HG03095 (cell line): ENCODE data around the gene SMIM1.
"Not testable (repeated sequence)": the region's sequence is repeated elsewhere in the genome, so short reads cannot be mapped to it uniquely, and the experiment has no call there.

Source experiments
- ATAC-seq: cut with Tn5 transposase; IDR thresholded peaks from one replicate; pipeline ENCODE4 v1.9.1; 2021; ENCODE audit warnings: moderate library complexity; ENCODE audit not compliant: unreplicated experiment

SMIM1 gene

GRCh38 chr1:3789421-3790300, 17.1 kb downstream of the SMIM1 start:
- ATAC-seq = no peak

DNA sequence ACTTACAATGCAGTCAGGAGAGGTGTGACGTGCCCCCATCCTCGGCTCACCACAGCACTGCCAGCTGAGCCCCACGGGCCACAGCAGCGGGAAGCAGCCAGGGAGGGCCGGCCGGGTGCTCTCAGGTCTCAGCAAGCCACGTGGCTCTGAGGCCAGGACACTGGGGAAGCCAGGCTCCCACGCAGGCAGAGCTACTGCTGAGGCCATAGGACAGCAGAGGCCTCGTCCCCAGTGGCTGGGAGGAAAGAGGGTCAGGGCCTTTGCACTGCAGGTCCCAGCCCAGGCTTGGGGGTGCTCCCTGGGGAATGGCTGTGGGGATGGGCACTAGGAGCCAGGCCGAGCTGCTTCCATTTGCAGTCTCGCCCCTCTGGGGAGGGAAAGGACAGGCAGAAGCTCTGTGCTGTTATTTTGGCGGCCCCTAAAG, 18.0 kb downstream of the SMIM1 start:
- ATAC-seq = no peak

DNA sequence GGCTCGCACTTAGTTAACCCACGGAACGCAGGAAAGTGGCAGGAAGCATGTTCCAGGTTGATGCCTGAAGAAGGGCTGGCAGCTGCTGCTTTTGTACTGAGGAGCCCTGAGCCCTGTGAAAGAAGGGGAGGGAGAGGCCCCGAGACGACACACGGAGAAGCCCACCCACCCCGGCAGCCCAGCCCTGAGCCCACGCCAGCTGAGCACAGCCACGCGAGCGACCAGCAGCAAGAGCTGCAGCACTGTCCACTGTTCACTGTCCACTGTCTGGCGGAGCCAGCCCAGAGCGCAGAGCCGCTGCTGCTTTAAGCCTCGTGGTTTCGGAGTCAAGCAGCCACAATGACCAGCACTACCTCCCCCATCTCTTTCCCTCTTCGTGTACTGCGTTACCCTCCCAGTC, 18.4 kb downstream of the SMIM1 start:
- ATAC-seq = no peak

DNA sequence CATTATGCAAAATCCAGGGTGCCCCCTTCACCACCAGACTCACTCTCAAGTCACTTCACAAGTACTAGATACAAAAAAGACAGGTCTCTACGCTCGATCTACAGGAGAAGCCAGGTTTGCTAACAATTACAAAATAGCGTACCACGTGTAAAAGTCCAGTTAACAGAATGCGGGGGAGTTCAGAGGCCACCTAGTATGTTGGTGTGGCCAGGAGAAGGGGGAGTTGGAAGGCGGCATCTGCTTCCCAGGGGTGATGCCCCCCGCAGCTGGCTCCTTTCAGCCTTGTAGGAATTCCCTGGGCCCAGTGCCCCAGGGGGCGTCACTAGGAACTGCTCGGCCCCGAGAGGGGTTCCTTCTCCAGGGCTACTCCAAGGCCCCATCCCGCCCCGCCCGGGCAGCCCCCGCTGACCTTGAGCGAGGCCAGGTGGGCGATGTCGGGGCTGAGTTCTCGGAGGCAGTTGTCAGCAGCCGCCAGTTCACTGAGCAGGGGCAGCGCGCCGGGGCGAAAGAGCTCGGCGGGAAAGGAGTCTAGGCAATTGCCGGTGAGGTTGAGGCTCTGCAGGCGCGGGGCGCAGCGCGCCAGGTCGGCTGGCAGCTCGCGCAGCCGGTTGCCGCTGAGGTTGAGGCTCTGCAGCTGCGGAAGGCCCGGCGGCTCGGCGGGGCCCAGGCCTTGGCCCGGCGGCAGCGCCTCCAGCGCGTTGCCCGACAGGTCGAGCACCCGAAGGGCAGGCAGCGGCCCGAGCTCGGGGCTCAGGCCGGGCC, 23.1 kb downstream of the SMIM1 start:
- no peak for ATAC-seq

DNA sequence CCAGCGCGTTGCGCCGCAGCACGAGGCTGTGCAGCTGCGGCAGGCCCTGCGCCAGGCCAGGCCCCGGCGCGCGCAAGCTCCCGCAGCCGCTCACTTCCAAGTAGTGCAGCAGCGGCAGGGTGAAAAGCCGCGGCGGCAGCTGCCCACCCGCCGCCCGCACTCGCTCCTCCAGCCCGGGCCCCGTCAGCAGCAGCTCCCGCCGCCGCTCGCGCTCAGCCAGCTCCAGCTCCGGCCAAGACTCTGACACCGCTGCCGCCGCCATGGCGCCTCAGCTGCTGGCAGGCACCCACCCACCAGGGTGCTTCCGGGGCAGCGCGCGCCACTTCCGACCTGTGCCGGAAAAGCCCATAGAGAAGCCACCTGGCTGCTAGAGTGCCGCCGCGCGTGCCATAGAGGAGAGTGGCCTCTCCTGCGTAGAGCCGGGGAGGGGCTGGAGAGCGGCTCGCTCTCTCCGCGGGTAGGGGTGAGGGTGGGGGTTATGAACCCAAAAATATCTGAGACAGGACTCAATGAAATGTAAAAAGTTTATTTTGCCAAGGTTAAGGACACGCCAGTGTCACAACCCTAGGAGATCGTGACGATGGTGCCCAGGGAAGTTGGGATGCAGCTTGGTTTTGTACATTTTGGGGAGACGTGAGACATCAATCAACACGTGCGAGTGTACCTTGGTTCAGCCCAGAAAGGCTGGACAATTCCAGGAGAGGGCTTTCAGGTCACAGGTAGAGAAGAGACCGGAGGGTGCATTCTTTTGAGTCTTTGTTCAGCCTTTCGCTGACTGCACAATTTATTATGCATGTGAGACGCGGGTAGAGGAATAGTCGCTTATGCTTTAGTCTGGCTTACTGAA, 23.9 kb downstream of the SMIM1 start, which contains the start of gene LRRC47:
Gene LRRC47 (minus strand): TSS at position 284 of the 847 bp plus-strand sequence. CDS start 22 bp downstream, at position 262.
- peak; percentile 99 for ATAC-seq

- no peak for ATAC-seq
These were observed 27.6 kb downstream of the SMIM1 start for GRCh38 chr1:3799976-3800685.

GRCh38 chr1:3800795-3801194, 28.2 kb downstream of the SMIM1 start:
- not testable (repeated sequence) for ATAC-seq

DNA sequence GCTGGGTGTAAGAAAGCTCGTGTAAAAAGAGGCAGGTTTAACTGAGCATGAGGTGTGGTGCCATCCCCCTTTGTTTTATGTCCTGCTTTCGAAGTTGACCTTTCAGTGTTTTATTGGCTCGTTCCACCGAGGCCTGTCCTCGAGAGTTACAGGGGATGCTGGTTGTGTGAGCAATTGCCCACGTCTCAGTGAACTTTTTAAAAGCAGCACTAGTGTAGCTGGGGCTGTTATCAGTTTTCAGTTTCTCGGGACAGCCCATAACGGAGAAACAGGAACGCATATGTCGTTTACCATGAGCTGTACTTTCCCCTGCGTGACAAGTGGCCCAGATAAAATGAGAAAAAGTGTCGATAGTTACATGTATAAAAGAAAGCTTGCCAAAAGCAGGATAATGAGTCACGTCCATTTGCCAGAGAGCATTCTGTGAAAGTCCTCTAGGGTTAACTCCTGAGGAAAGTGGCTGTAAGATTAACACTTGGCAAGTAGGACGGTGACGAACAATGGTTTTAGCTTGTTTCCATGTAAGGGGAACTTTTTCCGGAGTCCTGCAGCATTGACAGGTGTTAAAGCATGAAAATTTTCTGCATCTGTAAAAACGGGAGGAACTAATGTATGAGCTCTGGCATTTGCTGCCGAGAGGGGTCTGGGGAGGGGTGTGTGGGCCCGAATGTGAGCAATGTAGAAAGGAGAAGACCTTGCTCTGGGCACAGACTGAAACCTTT, 31.5 kb downstream of the SMIM1 start:
- ATAC-seq = no peak

- not testable (repeated sequence) for ATAC-seq
These were observed 32.0 kb downstream of the SMIM1 start for GRCh38 chr1:3804627-3804944.

DNA sequence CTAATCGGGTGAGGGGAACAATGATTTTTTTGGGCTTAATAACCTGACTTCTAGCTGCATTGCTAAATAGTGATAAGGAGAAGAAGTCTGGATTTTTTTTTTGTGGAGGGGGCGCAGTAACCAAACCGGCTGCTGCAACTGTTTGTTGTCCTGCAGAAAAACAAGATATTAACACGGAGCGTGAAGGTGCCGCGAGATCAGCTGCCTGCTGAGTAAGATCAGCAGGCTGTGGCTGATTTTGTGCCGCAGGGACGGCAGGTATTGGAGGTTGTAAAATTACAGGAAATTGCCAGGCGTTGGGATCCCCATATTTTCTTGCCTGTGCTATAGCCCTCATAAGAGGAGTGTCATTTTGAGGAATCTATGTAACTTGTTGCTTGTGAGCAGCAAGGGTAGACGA, 32.5 kb downstream of the SMIM1 start:
- ATAC-seq = no peak

- ATAC-seq = no peak
These were observed 35.2 kb downstream of the SMIM1 start for GRCh38 chr1:3807769-3808168.

DNA sequence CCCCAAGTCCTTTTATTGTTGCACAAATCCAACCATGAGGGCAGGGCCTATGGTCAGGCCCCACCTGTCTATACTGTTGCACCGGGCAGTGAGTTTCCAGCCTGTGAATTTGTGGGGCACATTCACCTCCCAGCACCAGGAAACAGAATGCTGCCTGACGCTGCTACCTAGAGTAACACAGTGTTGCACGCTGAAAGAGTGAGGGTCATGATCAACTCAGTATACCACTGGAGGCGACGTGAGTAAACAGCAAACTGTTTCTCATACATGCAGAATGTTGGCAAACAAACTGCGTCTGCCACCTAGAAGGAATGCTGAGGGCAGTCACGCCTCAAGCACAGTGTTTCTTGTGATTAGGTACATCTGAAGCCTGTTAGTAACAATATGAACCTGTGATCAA, 37.1 kb downstream of the SMIM1 start:
- ATAC-seq = no peak

DNA sequence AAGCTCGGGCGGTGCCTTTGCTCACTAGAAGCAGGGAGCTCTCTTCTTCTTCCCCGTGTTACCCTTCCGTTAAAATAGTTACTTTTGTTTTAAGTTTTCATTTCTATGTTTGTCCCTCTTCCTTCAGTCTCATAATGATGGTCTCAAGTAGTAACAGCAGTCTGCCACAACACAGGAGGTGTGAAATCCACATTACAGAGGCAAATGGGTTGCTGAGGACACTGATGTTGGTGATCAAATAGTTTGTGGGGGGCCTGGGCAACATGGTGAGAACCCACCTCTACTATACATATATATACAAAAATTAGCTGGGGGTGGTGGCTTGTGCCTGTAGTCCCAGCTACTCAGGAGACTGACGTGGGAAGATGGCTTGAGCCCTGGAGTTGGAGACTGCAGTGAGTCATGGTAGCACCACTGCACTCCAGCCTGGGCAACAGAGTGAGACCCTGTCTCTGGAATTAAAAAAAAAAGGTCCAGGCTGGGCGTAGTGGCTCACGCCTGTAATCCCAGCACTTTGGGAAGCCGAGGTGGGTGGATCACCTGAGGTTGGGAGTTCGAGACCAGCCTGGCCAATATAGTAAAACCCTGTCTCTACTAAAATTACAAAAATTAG, 37.7 kb downstream of the SMIM1 start:
- not testable (repeated sequence) for ATAC-seq

DNA sequence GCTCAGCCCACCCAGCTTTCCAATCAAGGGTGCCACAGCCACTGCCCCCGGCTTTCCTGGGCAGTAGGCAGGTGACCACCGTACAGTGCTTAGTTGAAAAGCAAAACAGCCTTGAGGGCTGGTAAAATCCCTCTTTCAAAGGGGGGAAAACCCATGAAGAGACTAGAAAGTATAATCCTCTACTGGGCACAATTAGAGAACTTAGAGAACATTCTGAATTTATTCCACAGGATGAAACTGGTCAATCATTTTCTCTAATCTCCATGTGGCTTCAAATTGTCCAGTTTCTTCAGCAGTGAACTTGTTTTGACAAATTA, 39.0 kb downstream of the SMIM1 start:
- no peak for ATAC-seq

DNA sequence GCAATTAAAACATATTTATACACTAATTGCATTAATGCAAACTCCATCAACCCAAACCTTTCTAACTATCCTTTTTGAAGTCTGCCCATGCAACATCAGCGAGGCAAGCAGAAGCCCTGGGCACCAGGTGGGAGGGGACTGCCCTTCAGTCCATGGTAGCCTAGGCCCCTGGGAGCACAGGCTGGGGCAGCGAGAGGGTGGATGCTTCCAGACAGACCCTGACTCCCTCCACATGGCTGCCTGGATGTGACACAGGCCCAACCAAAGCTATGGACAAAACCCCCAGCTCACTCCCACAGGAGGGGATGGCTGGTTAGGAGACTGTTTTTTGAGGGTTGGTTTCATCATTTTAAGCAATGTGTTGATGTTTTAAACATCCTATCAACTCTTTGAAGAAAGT, 41.5 kb downstream of the SMIM1 start:
- ATAC-seq = no peak

GRCh38 chr1:3814771-3815561, 42.4 kb downstream of the SMIM1 start:
- ATAC-seq = no peak

DNA sequence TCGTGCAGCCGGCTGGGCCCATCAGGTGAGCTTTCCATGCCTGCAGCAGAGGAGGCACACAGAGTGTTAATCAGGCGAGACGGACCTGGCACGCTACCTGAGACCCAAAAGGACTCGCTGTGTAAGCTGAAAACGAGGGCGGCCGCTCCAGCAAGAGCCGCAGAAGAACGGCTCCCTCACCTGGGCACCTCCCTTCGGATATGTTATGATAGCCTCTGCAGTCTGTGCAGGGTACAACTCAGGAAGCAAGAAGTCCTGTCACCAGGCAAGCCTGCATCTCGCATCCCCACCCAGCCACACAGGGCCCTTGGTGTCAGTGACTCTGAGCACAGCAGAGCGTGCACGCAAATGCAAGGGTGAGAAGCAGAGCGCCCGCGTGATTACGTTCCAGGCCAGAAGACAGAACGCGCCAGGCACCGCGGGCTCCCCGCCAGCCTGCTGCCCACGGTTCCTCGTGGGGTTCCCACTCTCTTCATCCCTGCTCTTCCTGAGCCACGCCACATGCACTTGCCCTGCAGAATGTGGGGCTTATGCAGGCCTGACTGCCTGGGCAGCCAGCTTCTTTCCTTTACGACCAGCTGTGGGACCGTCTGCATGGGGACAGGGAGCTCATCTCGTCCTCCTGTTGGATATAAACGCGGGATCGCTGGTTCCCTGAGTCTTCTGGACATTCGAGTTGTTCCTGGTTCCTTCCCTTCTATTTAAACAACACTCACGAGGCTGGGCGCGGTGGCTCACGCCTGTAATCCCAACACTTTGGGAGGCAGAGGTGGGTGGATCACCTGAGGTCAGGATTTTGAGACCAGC, 44.0 kb downstream of the SMIM1 start:
- no peak for ATAC-seq

DNA sequence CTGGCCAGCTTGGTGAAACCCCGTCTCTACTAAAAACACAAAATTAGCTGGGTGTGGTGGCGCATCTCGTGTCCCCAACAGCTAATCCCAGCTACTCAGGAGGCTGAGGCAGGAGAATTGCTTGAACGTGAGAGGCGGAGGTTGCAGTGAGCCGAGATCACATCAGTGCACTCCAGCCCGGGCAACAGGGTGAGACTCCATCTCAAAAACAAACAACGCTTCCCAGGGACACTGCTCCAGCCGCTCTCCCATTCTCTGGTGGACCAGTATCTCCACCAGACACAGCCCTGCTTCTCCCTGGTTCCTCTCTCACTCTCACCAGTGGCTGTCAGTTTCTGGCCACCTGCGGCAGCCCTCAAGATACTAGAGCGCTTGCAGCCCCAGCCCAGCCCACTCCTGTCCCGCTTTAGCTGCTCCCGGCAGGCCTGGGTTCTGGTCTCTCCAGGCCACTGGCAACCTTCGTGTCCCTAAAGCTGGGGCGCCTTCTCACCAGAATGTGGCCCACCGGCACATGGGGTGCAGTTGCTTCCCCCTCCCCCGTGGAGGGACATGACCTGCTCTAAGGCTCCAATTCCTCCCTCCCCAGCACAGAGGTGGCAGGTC, 44.7 kb downstream of the SMIM1 start:
- no peak for ATAC-seq
